Measurements from ENCODE around the gene ALKBH4.
A peak's percentile ranks its signal among the peaks of the same experiment; 100 is the strongest.
"Not testable (repeated sequence)": the region's sequence is repeated elsewhere in the genome, so short reads cannot be mapped to it uniquely, and the experiment has no call there.

The ALKBH4 gene

DNA sequence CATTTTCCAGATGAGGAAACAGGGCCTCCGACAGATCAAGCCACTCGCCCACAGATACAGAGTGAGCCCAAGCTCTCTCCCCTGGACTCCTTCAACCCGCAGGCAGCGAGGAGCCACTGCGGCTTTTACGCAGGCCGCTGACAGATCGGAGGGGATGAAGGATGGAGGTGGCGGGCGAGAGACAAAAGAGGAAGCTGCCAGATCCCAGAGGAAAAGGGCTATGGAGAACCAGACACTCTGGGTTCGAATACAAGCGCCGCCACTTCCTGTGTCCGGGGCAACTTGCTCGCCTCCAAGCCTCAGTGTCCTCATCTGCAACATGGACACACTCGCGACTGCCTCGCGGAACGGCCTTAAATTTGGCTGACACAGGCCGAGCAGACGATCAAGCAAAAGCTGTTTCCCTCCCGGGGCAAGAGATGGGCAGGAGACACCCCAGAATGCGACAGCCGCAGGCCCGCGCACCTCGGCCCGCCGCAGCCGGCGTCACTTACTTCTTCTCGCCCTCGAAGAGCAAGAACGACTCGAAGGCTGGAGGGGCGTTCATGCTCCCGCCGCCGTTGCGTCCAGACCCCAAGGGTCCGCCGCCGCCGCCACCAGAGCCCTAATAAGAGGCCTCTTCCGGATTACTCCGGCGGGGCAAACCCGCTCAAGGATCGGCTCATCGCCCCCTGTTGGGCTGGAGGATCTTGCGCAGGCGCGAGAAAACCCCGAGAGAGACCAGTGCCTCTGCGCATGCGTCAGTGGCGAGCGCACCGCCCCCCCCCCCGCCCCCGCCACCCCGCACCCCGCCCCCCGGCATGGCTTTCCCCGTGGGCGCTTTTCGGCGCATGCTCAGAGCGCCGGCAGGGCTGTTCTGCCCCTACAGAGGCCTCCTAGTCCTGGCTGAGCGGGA, 13.9 kb upstream of the ALKBH4 start, which contains the start of gene POLR2J:
POLR2J (minus strand) TSS at position 609 of the 895 bp plus-strand sequence; CDS start at position 547, 62 bp downstream.
- DNase-seq (ENCODE audit: low read depth in 2 of 2): peak; percentile 82 to 98

DNA sequence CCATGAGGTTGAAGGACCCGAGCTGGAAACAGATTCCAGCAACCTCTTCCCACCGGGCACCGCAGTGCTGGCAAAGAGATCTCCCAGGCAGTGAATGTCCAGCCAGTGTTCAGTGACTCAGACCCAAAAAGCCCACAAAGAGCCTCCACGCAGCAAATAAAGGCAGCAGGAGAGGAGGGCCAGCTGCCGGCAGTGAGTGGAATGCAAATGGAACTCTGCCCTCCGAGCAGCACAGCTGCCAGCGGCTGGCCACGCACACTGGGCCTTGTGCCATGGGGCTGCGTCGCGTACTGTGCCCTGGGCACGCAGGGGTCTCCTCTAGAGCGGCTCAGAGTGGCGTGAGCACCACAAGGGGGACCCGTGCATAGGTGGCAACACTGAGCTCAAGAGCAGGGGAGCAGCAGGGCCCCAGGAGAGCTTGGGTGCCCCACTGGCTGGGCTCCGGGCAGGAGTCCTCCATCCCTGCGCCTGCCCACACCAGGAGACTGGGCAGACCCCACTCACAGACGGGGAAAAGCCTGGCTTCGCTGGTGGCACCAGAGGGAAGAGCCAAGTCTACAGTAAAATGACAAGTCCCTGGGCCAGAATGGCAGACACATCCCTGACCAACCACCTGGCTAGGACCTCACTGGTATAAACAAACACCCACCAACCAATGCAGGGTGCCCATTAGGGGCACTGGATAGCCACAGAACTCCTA, 10.2 kb upstream of the ALKBH4 start:
- DNase-seq (ENCODE audit: low read depth in 2 of 2): not testable (repeated sequence)

DNA sequence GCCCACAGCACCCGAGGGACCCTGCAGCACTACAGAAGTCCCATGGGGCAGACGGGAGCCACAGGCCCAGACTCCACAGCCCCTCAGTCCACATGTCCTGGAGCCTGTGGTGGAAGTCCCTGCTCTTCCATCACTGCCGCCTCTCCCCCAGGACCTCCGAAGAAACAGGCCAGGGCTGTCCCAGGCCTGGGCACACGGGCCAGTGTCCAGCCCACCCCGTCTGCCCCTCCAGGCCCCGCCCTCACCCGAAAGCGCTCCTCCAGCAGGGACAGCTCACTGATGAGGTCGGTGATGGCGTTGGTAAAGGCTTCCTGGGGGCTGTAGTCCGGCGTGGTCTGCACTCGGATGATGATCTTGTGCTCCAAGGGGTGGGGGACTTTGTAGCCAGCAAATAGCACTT, 9.5 kb upstream of the ALKBH4 start:
- DNase-seq (ENCODE audit: low read depth in 2 of 2): not testable (repeated sequence)

DNA sequence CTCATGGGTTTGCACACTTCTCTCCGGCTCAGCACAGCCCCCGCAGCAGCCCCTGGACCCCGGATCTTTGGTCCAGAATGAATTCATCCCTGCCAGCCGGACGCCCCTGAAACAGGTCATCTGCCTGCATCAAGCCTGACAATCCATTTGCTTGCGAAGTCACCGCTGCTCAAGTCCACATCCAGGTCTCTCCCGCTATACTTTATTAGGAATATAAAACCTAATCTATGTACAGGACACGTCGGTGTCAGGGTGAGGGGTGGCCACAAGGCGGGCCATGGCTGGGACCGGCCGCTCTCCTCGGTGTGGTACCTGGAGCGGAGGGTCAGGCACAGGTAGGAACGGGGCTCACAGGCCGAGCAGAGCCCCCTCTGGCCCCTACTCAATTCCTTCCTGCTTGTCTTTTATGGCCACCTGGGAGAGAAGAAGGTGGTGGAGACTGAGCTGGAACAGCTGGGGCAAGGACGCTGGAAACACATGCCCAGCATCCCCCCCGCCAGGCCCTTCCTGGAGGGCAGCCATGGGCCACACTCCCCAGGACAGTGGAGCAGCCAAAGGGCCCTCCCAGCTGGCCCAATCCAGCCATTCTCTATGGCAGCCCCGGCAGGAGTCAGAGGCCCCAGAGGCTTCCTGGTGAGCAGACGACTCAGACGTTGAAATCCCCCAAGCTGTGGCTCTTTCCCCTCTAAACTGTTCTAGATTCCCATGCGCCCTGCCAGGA, 8.8 kb upstream of the ALKBH4 start:
- no peak for DNase-seq (ENCODE audit: low read depth in 2 of 2)

DNA sequence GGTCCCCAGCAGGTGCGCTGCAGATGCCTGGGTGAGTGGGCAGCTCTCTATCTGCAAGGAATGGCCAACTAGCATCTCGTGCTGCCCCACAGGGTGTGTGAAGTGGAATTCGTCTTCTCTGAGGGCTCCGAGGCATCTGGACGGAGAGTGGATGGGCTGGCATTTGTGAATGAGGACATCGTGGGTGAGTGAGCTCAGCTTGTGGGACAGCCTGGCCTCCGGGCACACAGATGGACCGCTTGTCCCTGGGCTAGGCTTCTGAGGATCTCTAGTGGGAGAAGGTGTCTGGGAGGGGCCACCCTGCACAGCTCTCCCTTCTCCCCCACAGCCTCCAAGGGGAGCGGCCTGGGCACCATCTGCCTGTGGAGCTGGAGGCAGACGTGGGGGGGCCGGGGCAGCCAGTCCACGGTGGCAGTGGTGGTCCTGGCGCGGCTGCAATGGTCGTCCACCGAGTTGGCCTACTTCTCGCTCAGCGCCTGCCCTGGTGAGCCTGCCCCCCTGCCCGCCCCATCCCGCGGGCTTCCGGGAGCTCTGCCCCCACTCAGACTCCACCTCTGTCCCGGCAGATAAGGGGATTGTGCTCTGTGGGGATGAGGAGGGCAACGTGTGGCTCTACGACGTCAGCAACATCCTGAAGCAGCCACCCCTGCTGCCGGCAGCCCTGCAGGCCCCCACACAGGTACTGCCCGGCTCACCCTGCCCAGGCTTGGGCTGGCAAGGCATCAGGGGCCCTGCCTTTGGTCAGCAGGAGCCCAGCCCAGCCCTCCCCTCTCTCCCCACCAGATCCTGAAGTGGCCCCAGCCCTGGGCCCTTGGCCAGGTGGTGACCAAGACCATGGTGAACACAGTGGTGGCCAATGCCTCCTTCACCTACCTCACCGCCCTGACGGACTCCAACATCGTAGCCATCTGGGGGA, 7.7 kb upstream of the ALKBH4 start:
- DNase-seq (ENCODE audit: low read depth in 2 of 2): no peak

DNA sequence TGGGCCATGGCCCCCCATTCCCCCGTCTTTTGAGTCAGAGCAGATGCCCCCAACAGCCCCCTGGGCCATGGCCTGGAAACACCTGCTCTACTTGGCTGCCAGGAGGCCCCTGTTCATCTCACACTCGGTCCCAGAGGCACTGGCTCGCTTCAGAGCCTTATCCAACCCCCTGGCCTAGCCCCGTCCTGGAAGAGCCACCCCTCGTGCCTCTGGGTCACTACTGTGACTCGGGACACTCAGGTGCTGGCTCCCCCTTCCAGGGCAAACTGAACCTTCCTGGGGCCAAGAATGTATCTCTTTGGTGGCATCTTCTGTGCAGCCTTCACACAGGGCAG, 7.1 kb upstream of the ALKBH4 start:
- no peak for DNase-seq (ENCODE audit: low read depth in 2 of 2)

DNA sequence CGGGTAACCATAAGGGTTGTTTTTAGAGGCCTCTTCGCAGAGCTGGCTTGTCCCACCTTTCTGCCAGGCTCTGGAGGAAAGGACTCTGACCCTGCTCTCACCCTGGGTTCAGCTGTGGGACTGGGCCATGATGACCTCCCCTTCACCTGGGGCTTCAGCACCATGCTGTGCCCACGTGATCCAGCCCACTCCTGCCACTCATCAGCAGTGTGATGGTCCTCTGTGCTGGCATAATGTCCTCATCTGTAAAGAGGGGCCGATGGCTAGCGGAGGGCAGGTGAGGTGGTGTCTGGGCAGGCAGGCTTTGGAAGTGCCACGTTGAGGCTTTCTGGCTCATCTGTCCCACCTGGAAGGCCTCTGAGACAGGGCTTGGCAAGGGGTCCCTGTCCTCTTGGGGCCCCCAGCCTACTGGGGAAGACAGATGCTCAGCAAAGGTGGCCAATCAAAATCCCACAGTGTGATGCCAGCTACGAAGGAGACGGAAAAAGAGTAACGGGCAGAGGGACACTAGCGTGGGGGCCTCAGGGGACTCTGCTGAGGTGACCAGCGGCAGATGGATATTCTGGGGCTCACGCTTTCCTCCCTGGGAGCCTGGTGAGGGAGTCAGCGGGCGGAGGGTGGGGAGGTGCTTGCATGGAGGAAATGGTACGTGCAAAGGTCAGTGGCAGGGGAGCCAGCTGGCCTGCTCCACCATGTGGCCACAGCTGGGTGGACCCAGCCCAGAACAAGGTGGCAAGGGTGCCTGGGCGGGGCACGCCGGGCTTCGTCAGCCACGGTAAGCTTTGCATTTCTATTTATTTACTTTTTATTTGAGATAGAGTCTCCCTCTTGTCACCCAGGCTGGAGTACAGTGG, 5.5 kb upstream of the ALKBH4 start:
- DNase-seq (ENCODE audit: low read depth in 2 of 2): no peak

DNA sequence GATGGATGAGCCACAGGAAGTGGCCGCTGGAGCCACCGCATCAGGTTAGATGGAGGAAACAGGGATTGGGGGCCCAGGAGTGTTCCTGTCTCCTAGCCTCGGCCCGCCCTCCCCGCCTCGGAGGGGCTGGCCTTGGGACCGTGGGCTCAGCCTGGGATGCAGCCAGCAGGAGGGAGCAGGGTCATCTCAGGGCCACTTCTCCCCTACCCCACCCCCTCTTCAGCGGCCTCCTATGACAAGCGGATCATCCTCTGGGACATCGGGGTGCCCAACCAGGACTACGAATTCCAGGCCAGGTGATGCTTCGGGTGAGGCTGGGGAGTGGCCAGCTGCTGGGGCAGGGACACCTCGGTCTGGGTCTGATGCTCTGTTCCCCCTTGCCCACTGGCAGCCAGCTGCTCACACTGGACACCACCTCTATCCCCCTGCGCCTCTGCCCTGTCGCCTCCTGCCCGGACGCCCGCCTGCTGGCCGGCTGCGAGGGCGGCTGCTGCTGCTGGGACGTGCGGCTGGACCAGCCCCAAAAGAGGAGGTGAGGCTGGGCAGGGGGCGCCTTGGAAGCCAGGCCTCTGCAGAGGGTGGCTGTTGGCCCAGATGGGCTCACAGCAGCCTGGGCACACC, 4.8 kb upstream of the ALKBH4 start:
- DNase-seq (ENCODE audit: low read depth in 2 of 2): no peak

DNA sequence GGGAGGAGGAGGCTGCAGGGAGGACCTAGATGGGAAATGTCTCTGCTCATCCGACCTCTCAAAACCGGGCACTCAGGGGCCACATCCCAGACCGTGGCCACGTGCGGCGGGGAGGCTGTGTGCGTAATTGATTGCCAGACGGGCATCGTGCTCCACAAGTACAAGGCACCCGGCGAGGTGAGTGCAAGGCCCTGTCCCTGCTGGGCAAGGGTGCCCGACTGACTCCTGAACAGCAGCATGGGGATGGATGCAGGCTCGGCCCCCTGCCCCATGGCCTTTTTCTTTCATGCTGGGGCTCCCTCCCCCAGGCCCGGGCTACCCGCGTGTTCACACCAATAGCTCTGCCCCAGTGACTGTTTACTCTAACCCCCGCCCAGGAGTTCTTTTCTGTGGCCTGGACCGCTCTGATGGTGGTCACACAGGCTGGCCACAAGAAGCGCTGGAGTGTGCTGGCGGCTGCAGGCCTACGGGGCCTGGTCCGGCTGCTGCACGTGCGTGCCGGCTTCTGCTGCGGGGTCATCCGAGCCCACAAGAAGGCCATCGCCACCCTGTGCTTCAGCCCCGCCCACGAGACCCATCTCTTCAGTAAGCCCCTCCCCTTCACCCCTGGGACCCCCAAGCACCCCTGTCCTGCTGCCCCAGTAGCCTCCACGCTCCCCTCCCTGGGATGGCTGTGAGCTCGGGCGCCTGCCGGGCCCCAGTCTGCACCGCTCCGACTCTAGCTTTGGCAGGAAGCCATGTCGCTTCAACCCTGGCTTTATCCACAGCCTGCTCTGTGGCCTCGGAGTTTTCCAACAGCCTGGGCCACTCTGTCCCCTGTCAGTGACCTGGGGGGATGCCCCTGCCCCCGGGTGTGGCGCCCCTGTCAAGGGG, 4.1 kb upstream of the ALKBH4 start:
- no peak for DNase-seq (ENCODE audit: low read depth in 2 of 2)

DNA sequence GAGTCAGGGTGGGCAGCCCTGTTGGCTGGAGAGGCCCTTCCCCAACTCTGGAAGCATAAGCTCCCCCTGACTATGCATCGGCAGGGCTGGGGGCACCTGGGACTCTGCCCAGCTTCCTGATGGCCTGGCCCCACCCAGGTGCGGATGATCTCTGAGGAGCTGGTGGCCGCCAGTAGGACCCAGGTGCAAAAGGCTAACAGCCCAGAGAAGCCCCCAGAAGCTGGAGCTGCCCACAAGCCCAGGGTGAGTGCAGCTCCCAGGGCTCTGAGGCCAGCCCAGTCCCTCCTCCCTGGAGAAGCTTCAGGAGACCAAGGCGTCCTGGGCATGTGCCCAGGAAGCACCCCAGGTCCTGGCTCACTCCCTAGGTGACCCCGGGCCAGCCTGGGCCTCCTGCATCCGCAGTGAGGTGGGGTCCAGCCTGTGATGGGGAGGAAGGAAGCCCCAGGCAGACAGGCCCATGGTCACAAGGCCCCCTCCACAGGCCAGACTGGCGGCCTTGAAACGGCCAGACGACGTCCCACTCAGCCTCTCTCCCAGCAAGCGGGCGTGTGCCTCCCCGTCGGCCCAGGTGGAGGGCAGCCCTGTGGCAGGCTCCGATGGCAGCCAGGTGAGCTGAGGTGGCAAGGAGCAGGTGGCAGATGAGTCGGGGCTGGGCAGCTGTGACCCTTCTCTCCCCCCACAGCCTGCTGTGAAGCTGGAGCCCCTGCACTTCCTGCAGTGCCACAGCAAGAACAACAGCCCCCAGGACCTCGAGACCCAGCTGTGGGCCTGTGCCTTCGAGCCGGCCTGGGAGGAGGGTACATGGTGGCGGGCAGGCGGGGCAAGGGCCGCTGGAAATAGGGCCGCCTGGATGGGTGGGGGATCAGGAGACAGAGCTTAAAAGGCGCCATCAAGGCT, 3.2 kb upstream of the ALKBH4 start:
- no peak for DNase-seq (ENCODE audit: low read depth in 2 of 2)

DNA sequence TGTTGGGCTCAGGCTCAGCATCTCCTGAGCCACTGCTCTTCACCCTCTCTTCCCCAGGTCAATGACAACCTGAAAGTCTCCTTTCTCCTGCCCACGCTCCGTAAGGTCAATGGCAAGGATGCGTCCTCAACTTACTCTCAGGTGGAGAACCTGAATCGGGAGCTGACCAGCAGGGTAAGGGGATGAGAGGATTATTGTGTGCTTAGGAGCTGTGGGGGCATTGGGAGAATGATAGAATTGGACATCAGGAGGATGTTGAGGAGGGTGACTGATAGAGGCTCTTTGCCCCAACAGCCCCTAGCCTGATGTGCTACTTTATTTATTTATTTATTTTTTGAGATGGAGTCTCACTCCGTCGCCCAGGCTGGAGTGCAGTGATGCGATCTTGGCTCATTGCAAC, 1.4 kb upstream of the ALKBH4 start:
- no peak for DNase-seq (ENCODE audit: low read depth in 2 of 2)

DNA sequence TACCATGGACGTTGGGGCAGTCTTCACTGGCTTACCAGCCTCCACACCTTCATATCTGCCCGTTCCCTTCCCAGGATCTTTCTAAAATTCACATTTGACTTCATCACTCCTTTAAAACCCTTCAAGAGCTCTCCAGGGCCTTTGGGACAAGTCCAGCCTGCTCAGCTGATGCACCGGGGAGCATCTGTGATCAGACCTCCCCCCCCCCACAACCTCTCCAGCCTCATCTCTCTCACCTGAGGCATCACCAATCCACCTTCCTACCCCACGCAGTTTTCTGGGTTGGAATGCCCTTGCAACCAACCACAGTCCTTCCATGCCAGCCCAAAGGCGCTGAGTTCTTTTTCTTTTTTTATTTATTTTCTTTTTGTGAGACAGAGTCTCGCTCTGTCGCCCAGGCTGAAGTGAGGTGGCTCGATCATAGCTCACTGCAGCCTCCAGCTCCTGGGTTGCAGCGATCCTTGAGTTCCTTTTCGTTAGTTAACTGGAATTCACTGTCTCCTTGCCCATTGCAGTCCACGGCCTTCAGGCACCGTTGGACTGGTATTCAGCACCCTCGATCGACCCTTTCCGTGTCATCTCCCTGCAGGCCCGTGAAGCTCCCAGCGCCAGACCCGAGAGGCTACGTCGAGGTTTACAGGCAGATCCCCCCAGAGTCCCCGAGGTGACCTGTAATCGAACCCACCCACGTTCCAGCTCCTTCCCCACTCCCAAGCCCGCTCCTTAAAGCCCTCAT, 654 bp downstream of the ALKBH4 start:
- no peak for DNase-seq (ENCODE audit: low read depth in 2 of 2)

DNA sequence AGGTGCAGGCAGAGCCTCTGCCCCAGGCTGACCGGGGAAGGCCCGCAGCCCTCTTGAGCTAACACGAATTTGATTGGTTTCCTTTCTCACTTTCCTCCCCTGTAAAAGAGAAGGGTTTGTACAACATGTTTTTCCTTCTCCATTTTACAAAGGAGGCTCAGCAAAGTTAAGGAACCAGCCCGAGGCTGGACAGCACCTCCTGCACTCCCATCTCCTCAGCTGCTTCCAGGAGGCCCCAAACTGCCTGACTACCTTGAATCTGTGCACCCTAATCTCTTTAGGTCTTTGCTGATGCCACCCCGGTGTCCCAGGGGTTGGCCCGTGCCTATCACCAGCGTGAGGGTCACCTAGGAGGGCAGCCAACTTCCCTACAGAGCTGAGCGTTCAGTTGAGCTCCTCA, 4.2 kb downstream of the ALKBH4 start:
- no peak for DNase-seq (ENCODE audit: low read depth in 2 of 2)

DNA sequence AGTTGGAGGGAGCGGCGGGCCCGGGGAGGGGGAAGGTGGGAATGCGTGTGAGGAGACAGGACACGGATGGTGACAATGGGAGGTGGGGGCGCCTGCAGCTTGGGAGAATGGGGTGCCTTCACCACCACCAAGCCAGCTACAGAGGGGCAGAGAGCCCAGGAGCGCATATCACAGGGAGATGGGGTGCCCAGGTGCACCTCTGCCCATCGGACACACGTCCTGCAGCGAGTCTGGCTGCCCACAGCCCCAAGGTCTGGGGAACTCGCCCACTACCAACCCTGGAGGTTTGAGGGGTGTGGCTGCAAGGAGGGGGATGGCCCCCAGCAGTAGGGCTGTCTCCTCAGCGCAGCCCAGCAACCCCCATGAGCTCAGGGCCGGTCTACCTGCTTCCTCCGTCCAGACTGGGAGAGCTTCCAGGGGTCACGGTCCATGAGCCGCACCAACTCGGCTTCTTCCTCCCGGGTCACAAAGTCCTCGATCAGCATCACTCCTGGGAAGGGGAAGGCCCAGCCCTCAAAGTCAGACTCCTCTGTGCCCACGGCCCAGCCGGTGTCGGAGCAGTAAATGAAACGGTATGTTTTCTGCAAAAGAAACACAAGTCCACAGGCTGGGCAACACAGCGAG, 5.3 kb downstream of the ALKBH4 start:
- DNase-seq (ENCODE audit: low read depth in 2 of 2): no peak

DNA sequence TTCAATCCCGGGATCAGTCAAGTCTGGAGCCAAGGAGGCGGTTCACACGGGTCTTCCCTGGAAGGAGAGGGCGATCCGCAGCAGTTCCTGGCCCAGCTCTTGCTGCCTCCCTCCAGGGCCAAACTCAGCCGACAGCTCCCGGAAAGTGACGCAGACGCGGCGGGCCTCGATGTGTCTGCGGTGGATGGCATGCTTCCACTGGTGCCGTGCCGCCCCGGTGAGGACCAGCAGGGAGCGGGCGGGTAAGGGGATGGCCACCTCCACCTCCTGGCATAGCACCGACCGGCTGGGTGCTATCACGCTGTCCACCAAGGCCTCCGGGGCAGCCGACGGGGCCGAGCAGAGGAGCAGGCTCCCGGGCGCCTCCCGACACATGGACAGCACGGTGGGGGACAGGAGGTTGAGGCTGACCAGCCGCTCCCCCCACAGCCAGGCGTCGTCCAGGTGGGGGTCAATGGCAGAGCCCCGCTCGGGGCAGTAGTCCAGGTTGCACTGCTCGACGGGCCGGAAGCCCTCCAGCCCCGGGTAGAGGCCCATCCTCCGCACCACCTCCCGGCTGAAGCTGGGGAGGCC, 7.2 kb downstream of the ALKBH4 start:
- DNase-seq (ENCODE audit: low read depth in 2 of 2): no peak

DNA sequence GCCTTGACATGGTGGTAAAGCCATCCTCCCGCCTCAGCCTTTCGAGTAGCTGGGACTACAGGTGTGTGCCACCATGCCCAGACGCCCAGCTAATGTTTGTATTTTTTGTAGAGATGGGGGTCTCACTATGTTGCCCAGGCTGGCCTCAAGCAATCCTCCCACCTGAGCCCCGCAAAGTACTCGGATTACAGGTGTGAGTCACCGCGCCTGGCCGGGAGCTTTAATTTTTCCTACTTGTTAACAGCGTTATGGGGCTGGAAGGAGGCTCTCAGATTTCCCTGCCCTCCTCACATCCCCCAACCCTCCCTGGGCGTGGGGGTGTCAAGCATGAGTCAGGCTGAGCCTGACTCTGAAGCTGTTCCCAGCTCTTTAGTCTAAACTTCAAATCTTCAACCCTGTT, 8.3 kb downstream of the ALKBH4 start:
- no peak for DNase-seq (ENCODE audit: low read depth in 2 of 2)

DNA sequence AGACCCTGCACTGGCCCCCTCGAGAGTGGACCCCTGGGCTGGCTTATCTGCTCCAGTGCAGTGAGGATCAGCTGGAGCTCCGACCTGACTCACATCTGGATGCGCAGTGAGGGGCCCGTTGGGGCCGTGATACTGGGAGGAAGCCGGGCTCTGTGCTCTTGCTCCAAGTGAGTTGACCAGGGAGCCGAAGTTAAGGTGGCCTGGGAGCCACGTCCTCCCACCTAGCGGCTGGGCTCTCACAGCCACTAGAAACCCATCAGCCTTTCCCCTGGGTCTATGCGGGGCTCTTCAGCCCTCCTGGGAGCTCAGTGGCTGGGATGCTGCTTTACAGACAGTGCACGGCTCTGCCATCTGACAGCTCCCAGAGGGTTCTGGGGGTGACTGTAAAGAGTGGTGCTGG, 9.1 kb downstream of the ALKBH4 start:
- no peak for DNase-seq (ENCODE audit: low read depth in 2 of 2)
